HG03097 (cell line): ENCODE measurements around the gene PLD3.
"Not testable (repeated sequence)": the region's sequence is repeated elsewhere in the genome, so short reads cannot be mapped to it uniquely, and the experiment has no call there.

ENCODE experiments used
- ATAC-seq: cut with Tn5 transposase; IDR thresholded peaks from one replicate; pipeline ENCODE4 v1.9.1; 2021; ENCODE audit not compliant: unreplicated experiment, low FRiP score

The PLD3 gene

DNA sequence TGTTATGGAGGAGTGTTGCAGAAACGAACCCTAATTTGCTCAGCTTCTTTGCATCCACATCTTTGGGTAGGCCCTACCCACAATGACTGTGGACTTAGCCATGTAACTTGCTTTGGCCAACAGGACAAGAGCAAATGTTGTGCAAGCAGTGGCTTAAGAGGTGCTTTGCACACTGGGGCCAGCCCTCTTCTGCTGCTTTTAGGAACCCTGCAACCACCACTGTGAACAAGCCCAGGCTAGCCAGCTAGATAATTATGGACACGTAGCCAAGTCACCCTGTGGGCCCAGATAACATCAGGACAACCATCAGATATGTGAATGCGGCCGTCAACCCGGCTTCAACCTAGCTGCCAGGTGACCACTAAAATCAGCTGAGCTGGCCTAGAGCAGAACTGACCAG, 17.4 kb upstream of the PLD3 start:
- no peak for ATAC-seq

DNA sequence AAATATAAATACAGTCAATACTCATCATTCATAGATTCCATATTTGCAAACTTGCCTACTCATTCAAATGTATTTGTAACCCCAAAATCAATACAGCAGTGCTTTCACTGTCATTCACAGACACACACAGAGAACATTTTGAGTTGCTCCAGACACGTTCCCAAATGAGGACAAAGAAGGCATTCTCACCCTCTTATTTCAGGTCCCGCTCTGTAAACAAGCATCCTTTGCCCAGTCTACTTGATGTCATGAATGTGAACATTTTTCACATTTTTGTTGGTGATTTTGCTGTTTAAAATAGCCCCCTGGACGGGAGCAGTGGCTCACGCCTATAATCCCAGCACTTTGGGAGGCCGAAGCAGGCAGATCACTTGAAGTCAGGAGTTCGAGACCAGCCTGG, 15.8 kb upstream of the PLD3 start:
- no peak for ATAC-seq

DNA sequence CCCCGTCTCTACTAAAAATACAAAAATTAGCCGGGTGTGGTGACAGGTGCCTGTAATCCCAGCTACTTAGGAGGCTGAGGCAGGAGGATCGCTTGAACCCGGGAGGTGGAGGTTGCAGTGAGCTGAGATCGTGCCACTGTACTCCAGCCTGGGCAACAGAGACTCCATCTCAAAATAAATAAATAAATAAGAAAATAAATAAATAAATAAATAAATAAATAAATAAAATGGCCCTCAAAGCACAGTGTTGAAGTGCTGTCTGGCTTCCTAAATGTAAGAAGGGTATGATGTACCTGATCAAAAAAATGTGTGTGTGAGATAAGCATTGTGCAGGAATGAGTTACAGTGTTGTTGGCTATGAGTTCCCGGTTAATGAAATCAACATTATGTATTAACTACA, 15.4 kb upstream of the PLD3 start:
- not testable (repeated sequence) for ATAC-seq

GRCh38 chr19:40335101-40335500, 13.4 kb upstream of the PLD3 start:
- ATAC-seq: no peak

- no peak for ATAC-seq
These were observed 12.5 kb upstream of the PLD3 start for GRCh38 chr19:40335855-40336600.

DNA sequence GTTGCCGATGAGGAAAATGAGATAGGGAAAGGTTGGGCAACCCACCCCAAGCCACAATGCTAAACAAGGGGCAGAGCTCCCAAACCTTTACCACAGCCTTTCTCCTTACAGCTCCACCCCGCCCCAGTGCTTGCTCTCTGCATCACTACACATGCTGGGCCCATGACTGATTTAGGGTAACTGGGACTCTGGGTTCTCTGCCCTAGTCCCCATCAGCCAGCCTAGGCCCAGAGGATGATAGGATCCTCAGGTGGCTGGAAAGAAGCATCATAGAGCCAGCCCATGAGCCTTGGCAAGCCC, 11.9 kb upstream of the PLD3 start:
- ATAC-seq: no peak

DNA sequence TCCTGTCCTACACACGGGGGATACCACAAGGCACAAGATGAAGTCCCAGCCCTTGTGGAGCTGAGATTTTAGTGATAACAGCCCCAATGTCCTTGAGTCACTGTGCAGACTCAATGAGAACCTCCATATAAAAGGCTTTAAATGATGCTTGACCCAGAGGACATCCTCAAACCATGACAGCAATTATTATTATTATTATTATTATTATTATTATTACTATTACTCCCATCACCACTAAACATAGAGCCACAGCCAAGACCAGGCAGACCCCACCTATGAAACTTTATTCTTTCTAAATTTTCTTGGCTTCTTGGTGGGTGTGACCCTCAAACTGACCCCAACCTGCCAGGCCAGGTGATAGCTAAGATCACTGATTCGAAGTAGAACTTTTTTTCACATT, 11.4 kb upstream of the PLD3 start:
- ATAC-seq: no peak

GRCh38 chr19:40337594-40337993, 10.9 kb upstream of the PLD3 start:
- no peak for ATAC-seq

DNA sequence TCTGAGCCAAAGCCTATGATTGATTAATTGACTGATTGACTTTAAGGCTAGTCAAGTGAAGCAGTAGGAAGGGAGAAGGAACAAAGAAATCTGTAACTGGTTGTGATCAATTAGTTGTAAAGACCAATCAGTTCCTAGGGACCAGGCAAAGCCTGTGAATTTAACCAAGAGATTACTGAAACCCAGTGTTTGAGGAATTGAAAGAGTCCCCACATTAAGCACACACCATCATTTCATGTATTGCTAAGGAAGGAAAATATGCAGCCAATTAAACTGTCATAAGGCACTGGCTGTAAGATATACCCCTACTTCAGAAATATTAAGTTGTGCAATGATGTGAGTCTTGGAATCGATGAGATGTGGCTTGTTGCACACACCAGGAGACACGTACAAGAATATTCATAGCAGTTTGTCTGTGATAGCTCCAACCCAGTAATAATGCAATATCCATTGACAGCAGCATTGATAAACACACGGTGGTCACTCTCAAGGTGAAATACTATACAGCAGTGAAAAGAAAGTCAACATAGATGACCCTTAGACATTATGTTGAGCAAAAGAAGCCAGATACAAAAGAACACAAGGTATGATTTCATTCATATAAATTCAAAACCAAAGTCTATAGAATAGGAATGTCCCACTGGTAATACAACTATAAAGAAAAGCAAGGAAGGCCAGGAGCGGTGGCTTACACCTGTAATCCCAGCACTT, 9.3 kb upstream of the PLD3 start:
- no peak for ATAC-seq

GRCh38 chr19:40341601-40342482, 6.7 kb upstream of the PLD3 start:
- no peak for ATAC-seq

- ATAC-seq: no peak
These were observed 5.7 kb upstream of the PLD3 start for GRCh38 chr19:40342644-40343311.

DNA sequence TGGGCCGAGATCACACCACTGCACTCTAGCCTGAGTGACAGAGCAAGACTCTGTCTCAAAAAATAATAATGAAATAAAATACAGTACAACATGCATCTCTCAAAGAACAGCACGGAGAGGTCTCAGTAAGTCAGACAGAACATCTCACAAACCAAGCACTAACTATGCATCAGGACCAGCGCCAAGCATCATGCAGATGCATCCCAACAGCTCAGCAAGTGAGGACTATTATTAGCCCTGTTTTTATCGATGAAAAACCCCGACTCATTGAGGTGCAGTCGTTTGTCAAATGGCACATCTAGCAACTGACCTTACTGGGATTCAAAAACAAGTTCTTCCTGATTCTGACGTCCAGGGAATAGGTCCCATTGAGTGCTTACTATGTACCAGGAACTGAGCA, 4.1 kb upstream of the PLD3 start:
- no peak for ATAC-seq

- ATAC-seq: no peak
These were observed 539 bp downstream of the PLD3 start for GRCh38 chr19:40348961-40349507.

DNA sequence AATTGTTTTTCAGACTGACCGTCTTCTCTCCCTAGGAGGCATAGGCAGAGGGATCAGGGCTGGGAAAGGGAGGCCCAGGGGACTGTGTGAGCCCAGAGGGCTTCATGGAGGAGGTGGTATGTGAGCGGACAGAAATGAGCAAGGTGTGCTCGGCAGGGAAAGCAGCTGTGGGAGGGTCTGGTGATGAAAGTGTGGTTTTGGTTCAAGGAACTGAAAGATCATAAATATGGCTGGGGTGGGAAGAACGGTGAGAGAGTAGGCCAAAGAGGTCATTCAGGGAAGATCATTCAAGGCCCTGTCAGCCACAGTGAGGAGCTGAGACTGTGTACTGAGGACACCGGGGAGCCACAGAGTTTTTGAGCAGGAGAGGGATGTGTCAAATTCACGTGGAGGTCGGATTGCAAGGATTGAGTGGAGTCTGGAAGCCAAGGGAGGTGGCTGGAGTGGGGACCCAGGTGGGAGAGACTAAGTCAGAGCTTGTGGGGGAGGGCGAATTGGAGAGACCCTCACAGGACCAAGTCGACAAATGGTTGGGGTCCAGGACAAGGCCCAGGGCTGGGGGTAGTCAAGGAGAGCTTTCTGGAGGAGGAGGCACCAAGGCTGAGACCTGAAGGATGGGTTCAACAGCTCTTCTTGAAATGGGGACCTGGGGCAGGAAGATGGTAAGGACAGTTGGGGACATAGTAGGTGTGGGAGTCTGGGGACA, 7.6 kb downstream of the PLD3 start:
- ATAC-seq: no peak

GRCh38 chr19:40356681-40357595, 8.4 kb downstream of the PLD3 start:
- ATAC-seq: no peak

DNA sequence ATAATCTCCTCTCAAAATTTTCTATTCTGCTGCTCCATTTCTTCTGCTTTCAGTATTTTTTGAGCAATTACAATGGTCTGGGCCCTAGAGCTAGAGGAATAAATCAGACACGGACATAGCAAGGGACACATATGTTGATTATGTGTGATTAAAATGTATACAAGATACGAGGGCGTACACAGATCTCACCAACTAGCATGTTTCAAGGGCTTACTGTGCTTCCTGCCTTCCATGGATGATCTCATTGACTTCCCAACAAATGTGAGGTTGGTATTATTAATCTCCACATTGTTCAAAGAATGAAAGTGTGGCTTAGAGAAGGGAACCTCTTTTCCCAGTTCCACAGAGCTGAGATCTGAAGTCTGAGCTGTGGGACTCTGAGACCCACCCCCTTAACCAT, 9.1 kb downstream of the PLD3 start:
- ATAC-seq: no peak

DNA sequence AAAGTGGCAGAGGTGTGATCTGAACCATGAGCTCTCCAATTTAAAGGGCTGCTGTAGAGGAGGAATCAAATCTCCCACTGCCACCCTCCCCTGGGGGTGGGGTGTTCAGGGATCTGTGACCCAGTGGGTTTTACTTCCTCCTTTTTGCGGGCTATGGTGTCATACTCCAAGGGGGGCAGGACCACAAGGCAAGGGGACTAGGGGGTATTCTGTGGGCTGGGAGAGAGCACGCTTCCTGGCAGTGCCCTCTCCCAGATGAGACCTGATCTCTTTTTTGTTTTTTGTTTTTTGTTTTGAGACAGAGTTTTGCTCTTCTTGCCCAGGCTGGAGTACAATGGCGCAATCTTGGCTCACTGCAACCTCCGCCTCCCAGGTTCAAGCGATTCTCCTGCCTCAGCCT, 10.3 kb downstream of the PLD3 start:
- ATAC-seq: no peak

DNA sequence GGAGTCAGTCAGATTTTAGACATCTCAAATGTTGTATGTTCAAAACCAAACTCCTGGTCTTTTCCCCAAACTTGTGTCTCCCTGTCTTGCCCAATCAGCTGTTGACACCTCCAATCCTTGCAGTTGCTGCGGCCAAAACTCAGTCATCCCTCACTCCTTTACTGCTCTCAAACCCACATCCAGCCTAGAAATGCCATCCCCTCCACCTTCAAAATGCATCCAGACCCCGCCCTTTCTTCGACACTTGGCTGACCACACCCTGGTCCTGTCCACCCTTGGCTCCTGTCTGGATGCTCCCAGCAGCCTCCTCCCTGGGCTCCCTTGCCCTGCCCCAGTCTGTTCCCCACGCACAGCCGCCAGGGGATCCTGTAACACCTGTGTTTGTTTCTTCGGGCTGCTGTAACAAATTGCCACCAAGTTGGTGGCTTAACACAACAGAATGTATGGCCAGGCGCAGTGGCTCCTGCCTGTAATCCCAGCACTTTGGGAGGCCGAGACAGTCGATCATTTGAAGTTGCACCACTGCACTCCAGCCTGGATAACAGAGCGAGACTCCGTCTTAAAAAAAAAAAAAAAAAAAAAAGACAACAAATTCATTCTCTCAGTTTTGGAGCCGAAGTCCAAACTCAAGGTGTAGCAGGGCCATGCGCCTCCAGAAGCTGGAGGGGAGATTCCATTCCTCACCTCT, 11.7 kb downstream of the PLD3 start:
- ATAC-seq: no peak
